Lung (tissue), 12 donors: ENCODE measurements around the gene MS4A1. TPM values are rescaled to one million over a fixed set of nuclear protein-coding genes. Genes with fewer than 3 reads are reported as not detected.

Experiments
- ATAC-seq: fragments of 200-7000 bp; cut with Tn5 transposase; one replicate; pipeline ENCODE4 v1.9.1; 2020; ENCODE audit warnings: moderate number of reproducible peaks; ENCODE audit not compliant: insufficient read depth, low FRiP score
- DNase-seq, 3 donors: peaks; one replicate each; pipeline ENCODE4 v3.0.0-alpha.2; 2013 to 2017
- H3K27ac ChIP-seq, 2 donors: one replicate each; pipeline ENCODE4 v1.5.1; 2013; ENCODE audit warnings: mild to moderate bottlenecking in 2 of 2, moderate library complexity in 2 of 2, control low read depth in 1 of 2, inconsistent platforms in 1 of 2, low read depth in 1 of 2, low read length in 1 of 2
- H3K27me3 ChIP-seq, 3 donors: one replicate each; pipeline ENCODE4 v1.5.1; 2013; ENCODE audit warnings: low read length in 2 of 3; ENCODE audit not compliant: control insufficient read depth in 3 of 3, insufficient read depth in 3 of 3
- H3K36me3 ChIP-seq, 4 donors: one replicate each; pipeline ENCODE4 v1.5.1; 2013; ENCODE audit warnings: low read length in 4 of 4, mild to moderate bottlenecking in 1 of 4, moderate library complexity in 1 of 4; ENCODE audit not compliant: control insufficient read depth in 4 of 4, insufficient read depth in 4 of 4
- H3K4me1 ChIP-seq, 5 donors: one replicate each; pipeline ENCODE4 v1.5.1; 2013; ENCODE audit warnings: low read length in 5 of 5, mild to moderate bottlenecking in 2 of 5, moderate library complexity in 1 of 5; ENCODE audit not compliant: control insufficient read depth in 5 of 5, insufficient read depth in 5 of 5
- H3K4me3 ChIP-seq: one replicate; pipeline ENCODE4 v1.5.1; 2013; ENCODE audit warnings: mild to moderate bottlenecking, control low read depth, moderate library complexity
- H3K9ac ChIP-seq, 2 donors: one replicate each; pipeline ENCODE4 v1.5.1; 2013; ENCODE audit warnings: low read length in 2 of 2, control low read depth in 1 of 2; ENCODE audit not compliant: insufficient read depth in 1 of 2
- H3K9me3 ChIP-seq, 4 donors: one replicate each; pipeline ENCODE4 v1.5.1; 2013; ENCODE audit warnings: low read length in 3 of 4, mild to moderate bottlenecking in 1 of 4, moderate library complexity in 1 of 4; ENCODE audit not compliant: control insufficient read depth in 4 of 4, insufficient read depth in 3 of 4
- CTCF ChIP-seq: IDR thresholded peaks from 2 replicates; pipeline ENCODE4 v1.5.1; 2012; ENCODE audit warnings: mild to moderate bottlenecking; ENCODE audit errors: control extremely low read depth, extremely low read depth
- WGBS, 2 donors: extraction: QIAGEN DNeasy Blood & Tissue Kit; methylation state at CpG; one replicate each; pipeline ENCODE4 v1.1.7; 2013; 5-methylcytosine and 5-hydroxymethylcytosine counted together
- polyA plus RNA-seq, 2 donors: library from polyadenylated mRNA; stranded (reverse); fragments of 200-250 nt; gene quantifications; one replicate each; pipeline ENCODE4 v1.2.1, GENCODE V29; 2013
- total RNA-seq, 2 donors: library from RNA; depleted of rRNA in 1 of 2; stranded (reverse); fragments of >200 nt in 1 of 2; gene quantifications; one replicate each; pipeline ENCODE4 v1.2.1, GENCODE V29; 2014 to 2021
- donor health status: control.
- donor health status: control.
- donor health status: Bipolar disorder and iron deficiency.
- donor health status: healthy.
- donor health status: DM: yes; HTN: yes; CAD: no.

The MS4A1 gene
- total and polyA plus RNA-seq, 4 donors: 0.37 to 16.6 (median 3.0) TPM

GRCh38 chr11:60492488-60493009 is 36.9 kb downstream of the MS4A1 start, which contains the start of gene MS4A12:
TSS of gene MS4A12 (plus strand) at chr11:60492778. CDS start at chr11:60497319, 4,541 bp downstream.
- no peak for ATAC-seq
- no peak within 1 kb of the TSS for H3K9ac ChIP-seq
- no peak within 1 kb of the TSS for H3K27ac ChIP-seq

GRCh38 chr11:60493454-60493853 is 37.8 kb downstream of the MS4A1 start:
- 90 to 95% methylated on average over 2 of the region's 2 CpGs for WGBS, 2 donors
- ATAC-seq (no peak), DNase-seq (no peak)
- Histone ChIP-seq H3K9me3 (no peaks in the 10 kb centered on the region), H3K27me3 (no peaks in the 10 kb centered on the region), H3K9ac (no peak overlapping the region), H3K4me3 (no peak overlapping the region), H3K27ac (no peak overlapping the region), H3K4me1 (no peaks in the 10 kb centered on the region), H3K36me3 (no peaks in the 10 kb centered on the region)
- TF ChIP-seq CTCF: no peak

More at GRCh38 chr11:60492488-60493009, 36.9 kb downstream of the MS4A1 start, which contains the start of gene MS4A12:
- no peaks in the 10 kb centered on the region for H3K4me1 ChIP-seq
- H3K9me3 ChIP-seq: no peaks in the 10 kb centered on the region
- H3K4me3 ChIP-seq: no peak within 1 kb of the TSS
- 78 to 91% methylated on average over 4 of the region's 4 CpGs for WGBS, 2 donors
- H3K36me3 ChIP-seq: no peaks in the 10 kb centered on the region
- no peak for DNase-seq
- TF ChIP-seq CTCF: no peak
- H3K27me3 ChIP-seq: no peaks in the 10 kb centered on the region

GRCh38 chr11:60498399-60498798 is 42.8 kb downstream of the MS4A1 start:
- H3K9me3 ChIP-seq: no peaks in the 10 kb centered on the region
- no peaks in the 10 kb centered on the region for H3K36me3 ChIP-seq
- H3K4me3 ChIP-seq: no peak overlapping the region
- 37 to 56% methylated on average over 2 of the region's 2 CpGs for WGBS, 2 donors
- no peaks in the 10 kb centered on the region for H3K27me3 ChIP-seq
- H3K9ac ChIP-seq: no peak overlapping the region
- DNase-seq (no peak), ATAC-seq (no peak)
- no peaks in the 10 kb centered on the region for H3K4me1 ChIP-seq
- H3K27ac ChIP-seq: no peak overlapping the region
- TF ChIP-seq CTCF: no peak

GRCh38 chr11:60498853-60499252 is 43.2 kb downstream of the MS4A1 start:
- TF ChIP-seq CTCF: no peak
- Histone ChIP-seq H3K4me1 (no peaks in the 10 kb centered on the region), H3K36me3 (no peaks in the 10 kb centered on the region), H3K27ac (no peak overlapping the region), H3K4me3 (no peak overlapping the region), H3K9ac (no peak overlapping the region), H3K27me3 (no peaks in the 10 kb centered on the region), H3K9me3 (no peaks in the 10 kb centered on the region)
- ATAC-seq: no peak
- WGBS, 2 donors: 46 to 66% methylated on average over 4 of the region's 4 CpGs
- DNase-seq: no peak
